Uterus (tissue), 2 donors: ENCODE data around the gene KRTAP5-2.
"Not testable (repeated sequence)": the region's sequence is repeated elsewhere in the genome, so short reads cannot be mapped to it uniquely, and the experiment has no call there.

Experiments used
- POLR2A ChIP-seq, 2 donors: fragments of 450-650 bp; IDR thresholded peaks; one replicate each; pipeline ENCODE4 v1.6.1; 2016; ENCODE audit warnings: antibody characterized with exemption in 2 of 2, mild to moderate bottlenecking in 1 of 2, moderate library complexity in 1 of 2
- TF ChIP-seq, protein P1 (sequence below), 4 experiments: fragments of 200-600 bp in 2 of 4; fragments of 450-650 bp in 2 of 4; sonication (generic) in 2 of 4; IDR thresholded peaks; one replicate each; pipeline ENCODE4 v1.5.1; 2016 to 2019; ENCODE audit warnings: antibody characterized with exemption in 4 of 4, mild to moderate bottlenecking in 2 of 4, moderate library complexity in 1 of 4

DNA sequence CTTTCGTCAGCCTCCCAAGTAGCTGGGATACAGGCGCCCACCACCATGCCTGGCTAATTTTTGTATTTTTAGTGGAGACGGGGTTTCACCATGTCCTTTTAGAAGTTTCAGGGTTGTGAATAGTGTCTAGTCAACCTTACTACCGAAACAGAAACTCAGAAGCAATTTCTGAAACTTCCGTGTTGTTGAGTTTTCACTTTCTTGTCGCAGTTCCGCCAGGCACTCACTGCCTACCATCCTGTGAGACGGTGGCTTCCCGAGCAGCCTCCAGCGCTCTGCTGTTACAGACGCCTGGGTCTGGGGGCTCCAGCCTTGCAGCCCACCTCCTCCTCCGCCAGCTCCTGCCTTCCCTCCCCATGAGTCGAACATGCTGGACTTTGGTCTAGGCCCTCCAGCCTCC, 7.8 kb upstream of the KRTAP5-2 start:
- TF ChIP-seq, protein P1, sequence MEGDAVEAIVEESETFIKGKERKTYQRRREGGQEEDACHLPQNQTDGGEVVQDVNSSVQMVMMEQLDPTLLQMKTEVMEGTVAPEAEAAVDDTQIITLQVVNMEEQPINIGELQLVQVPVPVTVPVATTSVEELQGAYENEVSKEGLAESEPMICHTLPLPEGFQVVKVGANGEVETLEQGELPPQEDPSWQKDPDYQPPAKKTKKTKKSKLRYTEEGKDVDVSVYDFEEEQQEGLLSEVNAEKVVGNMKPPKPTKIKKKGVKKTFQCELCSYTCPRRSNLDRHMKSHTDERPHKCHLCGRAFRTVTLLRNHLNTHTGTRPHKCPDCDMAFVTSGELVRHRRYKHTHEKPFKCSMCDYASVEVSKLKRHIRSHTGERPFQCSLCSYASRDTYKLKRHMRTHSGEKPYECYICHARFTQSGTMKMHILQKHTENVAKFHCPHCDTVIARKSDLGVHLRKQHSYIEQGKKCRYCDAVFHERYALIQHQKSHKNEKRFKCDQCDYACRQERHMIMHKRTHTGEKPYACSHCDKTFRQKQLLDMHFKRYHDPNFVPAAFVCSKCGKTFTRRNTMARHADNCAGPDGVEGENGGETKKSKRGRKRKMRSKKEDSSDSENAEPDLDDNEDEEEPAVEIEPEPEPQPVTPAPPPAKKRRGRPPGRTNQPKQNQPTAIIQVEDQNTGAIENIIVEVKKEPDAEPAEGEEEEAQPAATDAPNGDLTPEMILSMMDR (IDR thresholded peaks at IDR 0.05) = not testable (repeated sequence)
- not testable (repeated sequence) for TF ChIP-seq POLR2A (IDR thresholded peaks at IDR 0.05)
